Measurements from ENCODE around the gene MAPK4.

MAPK4 gene

DNA sequence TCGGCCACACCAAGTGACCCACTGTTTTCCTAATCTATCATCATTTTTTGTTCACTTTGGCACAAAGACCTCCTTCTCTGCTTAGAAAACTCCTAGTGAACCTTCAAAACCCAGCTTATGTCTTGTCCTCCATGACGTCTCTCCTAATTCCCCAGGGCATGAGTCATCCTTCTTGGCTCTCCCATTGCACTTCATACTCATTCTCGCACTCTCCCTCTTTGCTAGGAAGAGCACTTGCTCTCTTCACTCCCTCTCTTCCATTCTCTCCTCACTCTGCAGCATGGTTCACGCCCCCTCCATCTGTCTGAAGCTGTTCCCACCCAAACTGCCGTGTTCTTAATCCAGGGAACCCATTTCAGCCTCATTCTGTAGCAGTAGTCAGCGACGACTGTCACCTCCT is 156.0 kb downstream of the MAPK4 start:
- TF ChIP-seq JUND (IDR thresholded peaks at IDR 0.05; ENCODE audit: low read depth) = no peak
- DNase-seq (ENCODE audit: low read depth in 1 of 2, low spot score in 1 of 2) = no peak
- in situ Hi-C loops (cut with HindIII; ENCODE audit: low pct_unique_long_range_greater_than_20kb, low sequenced_read_pairs) = no loop called here

GRCh38 chr18:50716902-50717301 is 157.0 kb downstream of the MAPK4 start:
- in situ Hi-C loops (cut with HindIII; ENCODE audit: low pct_unique_long_range_greater_than_20kb, low sequenced_read_pairs) = no loop called here
- no peak for TF ChIP-seq JUND (IDR thresholded peaks at IDR 0.05; ENCODE audit: low read depth)
- DNase-seq (ENCODE audit: low read depth in 1 of 2, low spot score in 1 of 2) = no peak

GRCh38 chr18:50717563-50717962 is 157.7 kb downstream of the MAPK4 start:
- TF ChIP-seq JUND (IDR thresholded peaks at IDR 0.05; ENCODE audit: low read depth) = no peak
- in situ Hi-C loops (cut with HindIII; ENCODE audit: low pct_unique_long_range_greater_than_20kb, low sequenced_read_pairs) = no loop called here
- no peak for DNase-seq (ENCODE audit: low read depth in 1 of 2, low spot score in 1 of 2)

GRCh38 chr18:50719471-50720324 is 159.8 kb downstream of the MAPK4 start:
- no peak for TF ChIP-seq JUND (IDR thresholded peaks at IDR 0.05; ENCODE audit: low read depth)
- in situ Hi-C loops (cut with HindIII; ENCODE audit: low pct_unique_long_range_greater_than_20kb, low sequenced_read_pairs) = no loop called here
- DNase-seq (ENCODE audit: low read depth in 1 of 2, low spot score in 1 of 2) = no peak

DNA sequence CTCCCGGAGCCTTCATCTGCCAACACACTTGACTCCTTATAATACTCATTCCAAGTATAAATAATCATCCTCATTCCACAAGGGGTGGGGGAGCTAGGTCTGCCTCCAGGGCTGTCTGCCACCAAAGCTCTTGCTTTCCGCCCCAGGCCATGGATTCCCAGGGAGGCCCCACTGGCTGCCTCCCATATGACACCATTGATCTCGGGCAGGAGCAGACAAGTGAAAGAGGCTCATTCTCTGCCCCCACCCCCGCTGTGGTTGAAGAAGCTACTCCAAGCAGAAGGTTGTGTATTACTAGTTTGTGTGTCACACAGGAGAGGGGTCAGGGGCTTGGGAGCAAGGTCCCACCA is 160.4 kb downstream of the MAPK4 start:
- in situ Hi-C loops (cut with HindIII; ENCODE audit: low pct_unique_long_range_greater_than_20kb, low sequenced_read_pairs) = no loop called here

DNA sequence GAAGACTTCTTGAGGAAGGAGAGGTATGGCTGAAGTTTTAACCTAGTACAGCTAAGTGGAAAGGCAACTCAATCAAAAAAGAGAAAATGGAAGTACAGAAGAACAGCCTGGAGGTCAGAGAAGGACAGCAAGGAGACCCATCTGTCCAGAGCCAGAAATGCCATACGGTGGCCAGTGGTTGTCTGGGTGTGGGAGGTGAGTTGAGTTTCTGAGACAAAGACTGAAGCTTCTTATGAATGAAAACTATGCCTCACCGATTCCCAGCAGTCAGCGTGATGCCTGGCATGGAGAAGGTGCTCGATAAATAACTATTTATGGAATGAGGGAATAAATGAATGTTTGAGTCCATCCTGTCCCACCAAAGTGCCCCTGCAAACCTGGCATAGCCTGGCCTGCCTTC is 161.1 kb downstream of the MAPK4 start:
- DNase-seq (ENCODE audit: low read depth in 1 of 2, low spot score in 1 of 2) = no peak
- no peak for TF ChIP-seq JUND (IDR thresholded peaks at IDR 0.05; ENCODE audit: low read depth)
- in situ Hi-C loops (cut with HindIII; ENCODE audit: low pct_unique_long_range_greater_than_20kb, low sequenced_read_pairs) = no loop called here

More for the DNA sequence above, 160.4 kb downstream of the MAPK4 start:
- TF ChIP-seq JUND (IDR thresholded peaks at IDR 0.05; ENCODE audit: low read depth) = no peak
- no peak for DNase-seq (ENCODE audit: low read depth in 1 of 2, low spot score in 1 of 2)

DNA sequence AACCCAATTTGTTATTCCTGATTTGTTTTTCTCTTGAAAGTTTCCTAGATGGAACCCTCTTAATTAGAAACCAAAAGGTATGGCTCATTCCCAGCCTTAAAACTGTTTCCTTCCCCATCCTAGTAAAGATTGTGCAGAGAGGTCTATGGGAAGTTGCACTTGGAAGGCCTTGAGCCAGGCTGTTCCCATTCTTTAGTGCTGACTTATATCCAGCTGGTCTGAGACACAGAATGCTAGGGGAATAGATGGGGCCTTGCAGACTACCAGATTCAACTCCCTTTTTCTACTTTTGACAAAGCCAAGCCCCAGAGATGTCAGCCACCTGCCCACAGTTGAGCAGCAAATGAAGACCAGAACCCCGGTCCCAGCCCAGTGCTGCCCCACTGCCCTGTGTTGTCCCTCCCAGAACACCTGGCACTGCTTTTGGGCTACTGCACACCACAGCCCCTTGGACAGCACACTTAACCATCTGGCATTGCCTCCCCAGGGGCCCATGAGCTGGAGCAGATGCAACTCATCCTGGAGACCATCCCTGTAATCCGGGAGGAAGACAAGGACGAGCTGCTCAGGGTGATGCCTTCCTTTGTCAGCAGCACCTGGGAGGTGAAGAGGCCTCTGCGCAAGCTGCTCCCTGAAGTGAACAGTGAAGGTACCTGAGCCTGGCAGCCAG is 161.7 kb downstream of the MAPK4 start:
- TF ChIP-seq JUND (IDR thresholded peaks at IDR 0.05; ENCODE audit: low read depth) = no peak
- in situ Hi-C loops (cut with HindIII; ENCODE audit: low pct_unique_long_range_greater_than_20kb, low sequenced_read_pairs) = no loop called here
- DNase-seq (ENCODE audit: low read depth in 1 of 2, low spot score in 1 of 2) = no peak

- no peak for DNase-seq (ENCODE audit: low read depth in 1 of 2, low spot score in 1 of 2)
- in situ Hi-C loops (cut with HindIII; ENCODE audit: low pct_unique_long_range_greater_than_20kb, low sequenced_read_pairs) = no loop called here
- no peak for TF ChIP-seq JUND (IDR thresholded peaks at IDR 0.05; ENCODE audit: low read depth)
Measured at GRCh38 chr18:50722311-50722710, 162.4 kb downstream of the MAPK4 start.

DNA sequence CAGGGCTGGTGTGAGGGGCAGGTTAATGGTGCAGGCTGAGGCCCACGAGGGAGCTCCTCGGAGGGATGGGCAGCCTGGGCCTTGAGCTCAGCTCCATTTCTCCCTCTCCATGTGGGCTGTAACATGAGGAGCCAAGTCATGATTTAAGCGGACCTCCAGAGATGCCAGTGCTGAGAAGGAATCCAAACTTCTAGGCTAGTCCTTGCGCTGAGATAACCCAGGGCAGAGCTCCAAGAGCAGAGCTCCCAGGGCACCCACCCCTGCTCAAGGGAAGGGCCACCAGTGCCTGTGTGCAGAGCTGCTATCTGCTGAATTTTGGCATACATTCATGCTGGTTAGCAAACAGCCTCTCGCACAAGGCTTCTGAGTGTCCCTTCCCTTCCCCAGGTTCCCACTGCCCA is 164.9 kb downstream of the MAPK4 start:
- in situ Hi-C loops (cut with HindIII; ENCODE audit: low pct_unique_long_range_greater_than_20kb, low sequenced_read_pairs) = no loop called here
- DNase-seq (ENCODE audit: low read depth in 1 of 2, low spot score in 1 of 2) = no peak
- TF ChIP-seq JUND (IDR thresholded peaks at IDR 0.05; ENCODE audit: low read depth) = no peak

DNA sequence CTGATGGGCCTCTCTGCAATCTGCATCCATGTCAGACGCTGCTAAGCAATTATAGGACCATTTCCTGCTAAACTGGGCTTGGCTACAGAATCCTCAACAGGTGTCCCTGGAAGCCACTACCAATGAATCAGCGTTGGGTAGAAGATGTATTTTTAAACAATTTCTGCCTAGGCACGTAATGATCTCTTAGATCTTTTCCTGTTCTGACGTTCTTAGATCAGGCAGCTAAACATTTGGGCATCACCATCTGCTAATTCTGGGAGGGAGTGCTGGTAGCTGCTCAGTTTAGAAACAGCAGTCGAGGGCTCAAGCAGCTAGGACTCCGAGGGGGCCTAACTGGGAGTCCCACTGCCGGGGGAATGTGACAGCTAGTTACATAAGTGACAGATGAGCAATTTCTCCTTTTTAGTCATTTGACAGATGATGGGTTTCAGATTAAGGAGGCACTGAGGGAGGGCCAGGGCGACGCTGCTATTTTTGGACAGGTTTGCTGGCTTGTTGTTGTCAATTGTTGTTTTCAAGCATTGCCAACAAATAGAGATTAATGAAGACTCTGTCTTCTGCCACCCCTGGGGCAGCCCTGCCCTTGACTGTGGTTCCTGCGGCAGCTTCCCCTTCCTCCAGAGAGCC is 167.2 kb downstream of the MAPK4 start:
- in situ Hi-C loops (cut with HindIII; ENCODE audit: low pct_unique_long_range_greater_than_20kb, low sequenced_read_pairs) = no loop called here
- TF ChIP-seq JUND (IDR thresholded peaks at IDR 0.05; ENCODE audit: low read depth) = no peak
- no peak for DNase-seq (ENCODE audit: low read depth in 1 of 2, low spot score in 1 of 2)

DNA sequence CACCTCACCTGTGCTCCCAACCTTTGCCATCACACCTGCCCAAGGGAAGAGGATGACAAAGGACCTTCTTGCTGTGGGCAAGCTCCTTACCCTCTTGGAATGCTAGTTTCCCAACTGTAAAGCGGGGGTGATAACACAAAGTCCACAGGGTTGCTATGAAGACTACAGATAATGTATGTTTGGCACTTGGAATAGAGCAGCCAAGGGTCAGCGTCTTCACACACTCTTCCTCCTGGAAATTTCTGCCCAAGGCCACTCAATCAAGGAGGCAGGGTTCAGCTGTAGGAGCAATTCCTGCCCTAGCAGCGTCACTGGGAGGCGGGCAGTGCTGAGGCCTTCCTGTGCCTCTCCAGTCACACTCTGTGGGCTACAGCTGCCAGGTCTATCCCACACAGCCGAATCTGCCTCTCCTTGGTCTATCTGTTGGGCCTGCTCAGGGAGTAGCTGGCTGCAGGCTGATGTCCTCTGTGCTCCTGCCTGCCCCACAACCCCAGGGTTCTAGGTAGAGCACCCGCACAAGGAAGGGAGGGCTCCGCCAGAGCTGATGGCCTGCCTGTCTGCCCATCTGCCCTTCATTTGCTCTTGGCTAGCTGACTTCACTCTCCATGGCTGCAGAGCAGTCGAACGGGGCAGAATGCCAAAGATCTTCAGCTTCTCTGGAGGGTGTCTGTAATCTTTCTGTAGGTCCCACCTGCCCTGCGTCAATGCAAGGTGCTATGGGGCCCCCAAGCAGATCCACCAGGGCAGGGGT is 168.0 kb downstream of the MAPK4 start:
- in situ Hi-C loops (cut with HindIII; ENCODE audit: low pct_unique_long_range_greater_than_20kb, low sequenced_read_pairs) = no loop called here
- no peak for DNase-seq (ENCODE audit: low read depth in 1 of 2, low spot score in 1 of 2)
- no peak for TF ChIP-seq JUND (IDR thresholded peaks at IDR 0.05; ENCODE audit: low read depth)

GRCh38 chr18:50729376-50729775 is 169.5 kb downstream of the MAPK4 start:
- no peak for TF ChIP-seq JUND (IDR thresholded peaks at IDR 0.05; ENCODE audit: low read depth)
- in situ Hi-C loops (cut with HindIII; ENCODE audit: low pct_unique_long_range_greater_than_20kb, low sequenced_read_pairs) = no loop called here
- DNase-seq (ENCODE audit: low read depth in 1 of 2, low spot score in 1 of 2) = no peak
